T-helper 22 cell (primary cell): ENCODE measurements around the gene LTBP1.

Source experiments
- DNase-seq: peaks from one replicate; pipeline ENCODE4 v3.0.0-alpha.2; 2020; ENCODE audit warnings: low read depth

LTBP1 gene

DNA sequence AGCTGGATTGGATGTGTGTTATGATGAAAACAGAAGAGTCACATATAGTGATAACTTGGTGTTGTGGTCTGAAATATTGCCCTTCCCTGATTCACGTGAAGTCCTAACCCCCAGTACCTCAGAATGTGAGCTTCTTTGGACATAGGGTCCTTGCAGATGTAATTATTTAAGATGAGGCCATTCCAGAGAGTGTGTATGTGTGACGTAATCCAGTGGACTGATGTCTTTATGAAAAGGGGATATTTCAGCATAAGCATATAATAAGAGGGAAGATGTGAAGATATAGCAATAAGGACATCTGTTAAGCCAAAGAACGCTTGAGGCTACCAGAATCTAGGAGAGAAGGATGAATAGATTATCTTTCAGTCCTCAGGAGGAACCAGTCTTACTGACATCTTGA lies 62.5 kb downstream of the LTBP1 start:
- DNase-seq = no peak

DNA sequence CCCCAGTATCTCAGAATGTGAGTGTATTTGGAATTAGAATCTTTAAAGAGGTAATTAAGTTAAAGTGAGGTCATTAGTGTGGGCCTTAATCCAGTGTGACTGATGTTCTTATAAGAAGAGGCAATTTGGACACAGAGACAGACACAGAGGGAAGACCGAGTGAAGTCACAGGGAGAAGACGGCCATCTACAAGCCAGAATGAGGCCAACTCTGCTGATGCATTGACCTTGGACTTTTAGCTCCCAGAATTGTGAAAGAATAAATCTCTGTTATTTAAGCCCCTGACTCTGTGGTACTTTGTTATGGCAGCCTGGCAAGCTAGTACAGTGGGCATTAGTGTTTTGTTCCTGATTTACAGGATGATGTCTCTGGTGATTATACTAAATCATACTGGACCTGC lies 64.6 kb downstream of the LTBP1 start:
- DNase-seq = no peak

DNA sequence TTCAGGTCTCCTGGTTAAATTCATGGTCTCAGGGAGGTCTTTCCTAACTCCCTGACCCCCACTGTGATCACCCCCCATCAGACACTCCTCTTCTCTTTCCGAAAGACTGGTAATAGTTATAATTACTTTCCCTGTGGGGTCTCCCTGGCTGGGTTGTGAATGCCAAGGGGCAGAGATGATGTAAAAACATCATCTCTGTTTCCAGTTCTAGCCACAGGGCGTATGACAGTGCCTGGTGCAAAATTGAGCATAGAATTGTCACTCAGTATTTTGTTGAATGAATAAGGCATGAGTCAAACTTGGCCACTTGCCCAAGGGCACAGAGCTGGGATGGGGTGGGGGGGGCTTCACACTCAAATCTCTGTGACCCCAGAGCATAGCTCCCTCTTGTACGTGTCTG lies 65.2 kb downstream of the LTBP1 start:
- no peak for DNase-seq

GRCh38 chr2:33013684-33014110 lies 66.9 kb downstream of the LTBP1 start:
- no peak for DNase-seq

DNA sequence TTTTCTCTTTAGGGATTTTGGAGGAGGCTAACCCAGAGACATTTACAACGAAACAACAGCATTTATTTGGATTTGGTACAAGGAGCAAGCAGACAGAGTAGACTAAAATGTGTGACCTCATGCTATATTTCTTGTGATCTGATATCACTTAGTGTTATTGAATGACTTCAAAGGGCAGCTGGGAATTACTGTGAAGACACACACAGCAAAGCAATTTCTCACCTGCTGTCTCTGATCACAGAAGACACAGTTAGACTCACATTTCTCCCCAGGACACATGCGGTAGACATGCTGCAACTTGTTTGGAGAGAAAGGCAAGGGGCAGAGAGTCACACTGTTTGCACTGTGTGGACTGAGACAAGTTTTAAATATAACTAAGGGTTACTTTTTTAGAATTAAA lies 67.5 kb downstream of the LTBP1 start:
- DNase-seq = no peak

GRCh38 chr2:33015421-33016142 lies 68.8 kb downstream of the LTBP1 start:
- no peak for DNase-seq

DNA sequence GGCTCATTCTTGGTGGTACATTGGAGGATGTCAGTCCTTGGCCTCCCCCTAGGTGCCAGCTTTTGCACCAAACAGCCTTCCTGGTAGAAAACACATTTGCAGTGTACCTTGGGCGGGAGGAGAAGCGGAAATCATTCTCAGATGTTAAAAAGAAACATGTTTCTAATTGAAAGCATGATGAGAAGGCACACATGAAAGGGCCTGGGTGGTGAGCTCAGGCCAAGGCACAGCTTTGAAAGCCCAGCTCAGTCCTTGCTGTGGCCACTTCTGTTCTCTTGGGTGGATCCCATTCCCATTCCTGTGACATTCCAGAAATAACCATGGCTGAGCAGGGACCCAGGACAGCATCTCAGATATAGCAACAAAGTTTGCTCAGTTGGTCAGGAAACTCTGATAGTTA lies 71.5 kb downstream of the LTBP1 start:
- DNase-seq = no peak

DNA sequence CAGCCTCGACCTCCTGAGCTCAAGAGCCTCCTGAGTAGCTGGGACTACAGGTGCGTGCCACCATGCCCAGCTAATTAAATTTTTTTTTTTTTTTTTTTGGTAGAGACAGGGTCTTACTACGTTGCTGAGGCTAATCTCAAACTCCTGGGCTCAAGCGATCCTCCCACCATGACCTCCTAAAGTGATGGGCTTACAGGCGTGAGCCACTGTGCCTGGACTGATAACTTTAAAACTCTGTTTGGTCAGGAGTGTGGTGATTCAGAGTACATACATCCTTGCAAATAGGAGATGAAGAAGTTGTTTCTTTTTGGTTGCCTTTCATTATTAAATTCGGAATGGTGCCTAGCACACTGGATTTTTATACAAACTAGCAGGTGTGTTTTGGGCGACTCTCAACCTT lies 73.0 kb downstream of the LTBP1 start:
- no peak for DNase-seq

DNA sequence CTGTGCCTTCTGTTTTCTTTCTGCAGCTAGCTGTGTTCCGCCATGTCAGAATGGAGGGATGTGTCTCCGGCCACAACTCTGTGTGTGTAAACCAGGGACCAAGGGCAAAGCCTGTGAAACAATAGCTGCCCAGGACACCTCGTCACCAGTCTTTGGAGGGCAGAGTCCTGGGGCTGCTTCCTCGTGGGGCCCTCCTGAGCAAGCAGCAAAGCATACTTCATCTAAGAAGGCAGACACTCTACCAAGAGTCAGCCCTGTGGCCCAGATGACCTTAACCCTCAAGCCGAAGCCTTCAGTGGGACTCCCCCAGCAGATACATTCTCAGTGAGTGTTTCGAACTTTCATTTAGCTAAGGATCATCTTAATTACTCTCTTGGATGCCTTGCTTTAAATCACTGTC lies 74.1 kb downstream of the LTBP1 start:
- no peak for DNase-seq

DNA sequence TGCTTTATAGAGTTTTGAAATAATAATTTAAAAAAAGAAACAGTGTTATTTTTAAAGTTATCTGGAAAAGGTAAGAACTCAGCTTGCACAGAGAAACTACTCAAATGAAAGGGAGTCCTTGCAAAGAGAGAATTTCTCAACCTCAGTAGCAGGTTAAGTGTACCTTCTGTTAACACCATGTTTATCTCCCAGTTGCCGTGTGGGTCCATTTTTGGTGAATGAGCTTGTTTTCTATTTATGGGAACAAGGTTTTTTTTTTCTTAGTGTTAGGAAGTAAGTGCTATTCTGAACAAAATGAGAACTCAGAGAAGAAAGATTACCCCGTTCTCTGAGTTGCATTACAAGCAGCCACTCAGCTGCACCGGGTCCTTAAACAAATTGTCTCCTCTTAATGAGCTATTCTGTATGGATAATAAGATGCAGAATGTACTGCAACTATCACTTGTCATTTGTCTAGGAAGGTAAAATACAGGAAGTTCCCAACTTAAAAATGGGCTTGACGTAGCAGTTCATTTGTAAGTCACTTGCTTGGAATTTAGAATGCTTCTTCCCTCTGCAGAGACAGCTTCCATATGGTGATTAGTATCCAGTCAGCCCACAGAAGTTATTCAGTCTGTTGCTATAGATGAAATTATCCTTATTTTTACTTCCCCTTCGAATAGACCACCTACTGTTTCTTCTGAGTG lies 74.9 kb downstream of the LTBP1 start:
- no peak for DNase-seq

GRCh38 chr2:33022395-33022985 lies 75.7 kb downstream of the LTBP1 start:
- no peak for DNase-seq

DNA sequence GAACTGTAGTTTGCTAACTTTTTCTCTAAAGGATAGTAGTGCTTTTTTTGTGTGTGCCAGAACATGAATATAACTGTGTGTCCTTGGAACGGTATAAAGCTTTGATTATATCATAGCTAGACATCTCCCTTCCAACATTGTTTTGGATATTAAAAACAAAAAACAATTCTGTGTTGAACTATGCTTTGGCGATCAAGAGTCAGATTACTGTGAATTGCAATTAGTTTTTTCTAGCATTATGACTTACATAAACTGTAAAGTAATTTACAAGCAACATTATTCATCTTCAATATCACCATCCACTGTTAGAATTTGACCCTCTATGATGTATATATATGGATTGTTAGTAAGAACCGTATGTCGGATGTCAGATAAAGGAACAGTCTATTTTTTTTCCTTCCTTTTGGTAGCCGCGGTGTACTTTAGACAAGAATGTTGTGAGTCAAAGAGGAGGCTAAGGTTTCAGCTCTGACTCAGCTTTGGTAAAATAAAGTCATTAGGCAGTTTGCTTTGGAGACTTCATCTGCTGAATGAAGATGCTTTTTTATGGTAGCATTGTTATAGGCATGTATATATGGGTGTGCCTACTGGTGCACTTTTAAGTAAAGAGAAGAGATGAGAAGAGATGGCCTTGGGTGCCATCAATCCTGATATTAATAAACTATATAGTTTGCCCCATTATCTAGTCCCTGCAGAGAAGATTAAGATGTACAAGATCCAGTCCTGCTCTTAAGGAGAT lies 76.4 kb downstream of the LTBP1 start:
- no peak for DNase-seq

DNA sequence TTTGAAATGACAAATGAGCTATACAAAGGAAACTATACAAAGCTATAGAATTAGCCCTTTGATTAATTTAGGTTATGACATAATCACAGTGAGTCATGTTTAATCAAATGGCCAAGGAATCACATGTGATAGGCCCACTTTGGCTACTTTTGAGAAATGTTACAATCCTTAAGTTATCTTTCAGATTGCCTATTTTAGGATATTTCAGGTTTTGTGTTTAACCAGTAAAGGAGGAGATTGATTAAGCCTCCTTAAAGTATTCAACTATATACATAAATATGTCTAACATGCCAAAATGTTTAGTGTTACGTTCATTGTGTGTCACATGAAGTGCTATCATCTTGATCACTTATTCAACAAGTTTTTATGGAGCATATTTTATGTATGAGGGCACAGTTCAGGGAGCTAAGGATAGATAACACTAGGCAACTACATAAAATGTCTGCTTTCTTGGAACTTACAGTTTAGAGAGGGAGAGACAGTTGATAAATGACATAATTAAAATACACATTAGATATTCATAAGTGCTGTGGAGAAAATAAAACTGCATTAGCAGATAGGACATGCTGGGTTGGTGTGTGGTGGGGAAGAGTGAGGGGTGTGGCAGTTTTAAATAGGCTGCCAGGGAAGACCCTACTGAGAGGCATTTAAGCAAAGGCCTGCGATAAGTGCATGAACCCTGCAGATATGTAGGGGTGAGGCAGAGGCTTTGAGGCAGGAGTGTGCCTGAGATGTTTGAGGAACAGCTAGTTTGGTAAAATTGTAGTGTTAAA lies 77.2 kb downstream of the LTBP1 start:
- DNase-seq = no peak

GRCh38 chr2:33024758-33025157 lies 78.0 kb downstream of the LTBP1 start:
- DNase-seq = no peak

GRCh38 chr2:33029459-33029858 lies 82.7 kb downstream of the LTBP1 start:
- DNase-seq = no peak

DNA sequence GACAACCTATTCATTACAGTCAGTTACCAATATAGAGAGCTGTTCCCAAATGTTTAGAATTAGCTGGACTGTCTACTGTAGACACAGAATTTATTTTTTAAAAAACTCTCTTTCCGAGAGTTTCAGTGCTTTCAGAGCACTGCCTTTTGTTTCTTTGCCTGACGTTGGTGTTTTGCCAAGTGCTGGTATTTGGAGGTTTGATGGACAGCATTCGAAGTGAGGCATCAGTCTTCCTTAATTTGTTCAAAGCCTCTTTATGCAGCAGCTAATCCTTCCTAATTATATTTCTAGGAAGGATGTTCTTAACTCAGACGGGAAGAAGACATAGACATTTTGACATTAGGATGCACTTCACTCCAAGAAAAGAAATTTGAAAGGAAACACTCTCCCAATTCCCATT lies 83.2 kb downstream of the LTBP1 start:
- DNase-seq = no peak

- no peak for DNase-seq
Observed at GRCh38 chr2:33030326-33030725, 83.6 kb downstream of the LTBP1 start.

GRCh38 chr2:33032245-33032644 lies 85.5 kb downstream of the LTBP1 start:
- no peak for DNase-seq

- no peak for DNase-seq
Observed at GRCh38 chr2:33033606-33034081, 86.9 kb downstream of the LTBP1 start.

GRCh38 chr2:33034784-33035183 lies 88.0 kb downstream of the LTBP1 start:
- DNase-seq = no peak

- no peak for DNase-seq
Observed at GRCh38 chr2:33038230-33038629, 91.5 kb downstream of the LTBP1 start.

- no peak for DNase-seq
Observed at GRCh38 chr2:33038799-33039198, 92.0 kb downstream of the LTBP1 start.
